ENCODE results near the gene PIP5KL1.

PIP5KL1 gene

DNA sequence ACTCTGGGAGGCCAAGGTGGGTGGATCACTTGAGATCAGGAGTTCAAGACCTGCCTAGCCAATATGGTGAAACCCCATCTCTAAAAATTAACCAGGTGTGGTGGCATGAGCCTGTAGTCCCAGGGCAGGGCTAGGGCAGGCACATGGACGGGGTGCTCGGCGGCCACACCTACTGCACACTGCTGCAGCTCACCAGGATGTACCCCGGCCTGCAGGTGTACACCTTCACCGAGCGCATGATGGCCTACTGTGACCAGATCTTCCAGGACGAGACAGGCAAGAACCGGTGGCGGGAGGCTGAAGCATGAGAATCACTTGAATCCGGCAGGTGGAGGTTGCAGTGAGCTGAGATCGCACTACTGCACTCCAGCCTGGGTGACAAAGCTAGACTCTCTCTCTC is 16.9 kb downstream of the PIP5KL1 start:
- no peak for DNase-seq (ENCODE audit: low read depth, low spot score)

DNA sequence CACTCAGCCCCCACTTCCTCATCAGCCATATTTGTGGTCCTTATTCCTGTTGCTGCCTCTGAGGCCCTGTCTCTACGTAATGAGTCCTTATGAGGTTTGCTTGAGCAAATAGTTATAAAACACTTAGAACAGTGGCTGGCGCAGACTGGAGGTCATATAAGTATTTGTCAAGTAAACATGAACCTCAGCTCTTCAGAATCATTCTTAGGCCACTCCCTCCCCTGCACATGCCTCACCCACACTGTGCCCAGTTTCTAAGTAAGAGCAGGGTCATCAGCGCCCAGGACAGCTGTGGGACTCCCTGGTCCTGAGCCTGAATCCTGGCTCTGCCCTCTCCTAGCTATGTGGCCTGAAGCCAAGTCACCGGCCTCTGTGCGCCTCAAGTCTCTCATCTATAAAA is 17.7 kb downstream of the PIP5KL1 start:
- no peak for DNase-seq (ENCODE audit: low read depth, low spot score)

DNA sequence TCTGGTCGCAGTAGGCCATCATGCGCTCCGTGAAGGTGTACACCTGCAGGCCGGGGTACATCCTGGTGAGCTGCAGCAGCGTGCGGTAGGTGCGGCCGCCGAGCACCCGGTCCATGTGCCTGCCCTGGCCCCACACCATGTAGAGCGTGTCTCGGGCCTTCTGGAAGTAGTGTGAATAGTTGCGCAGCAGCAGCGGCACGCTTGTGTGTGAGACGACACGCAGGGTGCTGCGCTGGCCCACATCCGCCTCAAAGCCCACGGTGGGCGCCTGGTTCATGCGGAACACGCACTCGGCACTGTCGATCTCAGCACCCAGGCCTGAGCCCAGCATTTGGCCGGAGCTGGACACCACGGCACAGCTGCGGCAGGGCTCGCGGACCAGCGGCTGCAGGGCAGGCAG is 18.3 kb downstream of the PIP5KL1 start:
- DNase-seq (ENCODE audit: low read depth, low spot score) = no peak

DNA sequence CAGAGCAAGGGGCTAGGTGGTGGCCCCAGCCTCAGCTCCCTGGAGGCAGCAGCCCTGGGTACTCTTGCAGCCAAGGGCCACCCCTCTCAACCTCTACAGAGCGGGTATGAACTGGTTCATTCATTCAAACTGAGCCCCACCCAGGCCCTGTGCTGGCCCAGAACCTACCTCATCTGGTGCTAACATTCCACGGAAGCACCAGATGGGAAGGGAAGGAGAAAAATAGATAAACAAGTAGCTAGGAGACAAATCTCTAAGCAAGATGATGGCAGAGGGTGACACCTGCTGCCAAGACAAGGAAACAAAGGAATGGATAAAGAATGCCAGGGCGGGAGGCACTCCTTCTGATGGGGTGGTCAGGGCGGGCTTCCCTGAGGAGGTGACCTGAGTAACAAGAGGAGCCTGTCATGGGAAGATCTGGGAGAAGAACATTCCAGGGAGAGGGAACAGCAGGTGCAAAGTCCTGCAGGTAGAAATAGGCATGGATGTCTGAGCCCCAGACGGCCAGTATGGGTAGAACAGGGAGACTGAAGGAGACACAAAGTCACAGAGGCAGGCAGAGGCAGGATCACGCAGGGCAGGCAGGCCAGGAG is 19.9 kb downstream of the PIP5KL1 start:
- DNase-seq (ENCODE audit: low read depth, low spot score) = no peak

DNA sequence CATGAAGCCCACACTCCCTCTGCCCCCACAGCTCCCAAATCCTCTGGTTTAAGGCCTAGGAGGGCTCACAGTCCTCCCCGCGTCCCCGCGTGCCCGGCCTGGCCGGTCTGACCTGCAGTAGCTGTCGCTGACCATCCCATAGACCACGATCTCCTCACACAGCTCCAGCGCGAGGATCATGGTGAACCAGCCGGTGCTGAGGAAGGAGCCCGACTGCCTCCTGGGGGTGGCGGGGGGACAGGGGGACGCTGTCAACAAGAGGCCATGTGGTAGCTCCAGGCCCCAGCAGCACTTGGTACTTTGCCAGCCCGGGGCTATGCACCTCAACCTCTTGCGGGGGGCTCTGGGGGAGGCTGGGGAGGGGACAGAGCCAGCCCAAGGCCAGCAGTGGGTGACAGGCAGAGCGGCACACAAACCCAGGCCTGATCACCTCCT is 20.7 kb downstream of the PIP5KL1 start:
- DNase-seq (ENCODE audit: low read depth, low spot score) = no peak

DNA sequence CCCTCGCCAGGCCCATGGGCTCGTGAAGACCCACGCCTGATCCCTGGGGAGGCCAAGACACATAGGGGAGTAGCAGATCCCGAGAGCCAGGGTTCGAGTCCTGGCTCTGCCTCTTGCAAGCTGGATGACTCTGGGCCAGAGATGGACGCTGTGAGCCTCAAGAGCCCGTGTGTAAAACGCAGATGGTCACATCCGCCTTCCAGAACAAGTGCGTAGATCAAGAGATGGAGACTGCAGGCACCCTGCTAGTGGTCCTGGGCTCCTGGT is 22.0 kb downstream of the PIP5KL1 start:
- DNase-seq (ENCODE audit: low read depth, low spot score) = no peak

DNA sequence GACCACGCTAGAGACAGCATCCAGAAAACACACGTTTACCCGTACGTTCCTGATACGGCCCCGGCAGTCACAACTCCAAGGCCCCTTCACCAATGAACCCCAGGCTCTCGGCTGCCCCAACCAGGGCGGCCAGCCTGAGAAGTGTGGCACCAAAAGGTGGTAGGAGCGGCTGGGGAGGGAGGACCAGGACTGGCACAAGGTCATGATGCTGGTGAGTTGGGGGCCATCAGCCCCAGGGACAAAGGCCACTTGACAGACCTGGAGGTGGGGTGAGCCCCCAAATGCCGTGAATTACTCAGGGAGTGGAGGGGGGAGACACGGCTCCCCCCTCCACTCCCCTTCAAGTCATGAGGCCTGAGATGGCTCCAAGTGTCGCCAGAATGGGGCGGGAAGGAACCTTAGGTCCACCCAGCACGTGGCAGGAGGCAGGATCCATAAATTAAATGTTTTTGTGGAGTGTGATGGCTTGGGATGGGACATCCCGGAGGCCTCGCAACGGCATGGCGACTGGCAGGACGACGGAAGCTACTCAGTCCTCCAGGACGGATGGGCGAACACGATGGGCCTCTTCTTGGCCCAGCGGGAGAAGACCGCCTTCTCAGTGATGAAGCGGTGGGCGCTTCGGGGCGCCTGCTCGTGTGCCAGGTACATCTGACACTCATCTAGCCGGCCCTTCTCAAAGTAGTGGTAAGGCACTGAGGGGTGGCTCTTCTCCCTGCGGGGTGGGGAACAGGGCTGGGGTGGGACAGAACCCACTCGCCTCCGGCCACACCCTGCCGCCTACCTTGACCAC is 22.5 kb downstream of the PIP5KL1 start:
- no peak for DNase-seq (ENCODE audit: low read depth, low spot score)

DNA sequence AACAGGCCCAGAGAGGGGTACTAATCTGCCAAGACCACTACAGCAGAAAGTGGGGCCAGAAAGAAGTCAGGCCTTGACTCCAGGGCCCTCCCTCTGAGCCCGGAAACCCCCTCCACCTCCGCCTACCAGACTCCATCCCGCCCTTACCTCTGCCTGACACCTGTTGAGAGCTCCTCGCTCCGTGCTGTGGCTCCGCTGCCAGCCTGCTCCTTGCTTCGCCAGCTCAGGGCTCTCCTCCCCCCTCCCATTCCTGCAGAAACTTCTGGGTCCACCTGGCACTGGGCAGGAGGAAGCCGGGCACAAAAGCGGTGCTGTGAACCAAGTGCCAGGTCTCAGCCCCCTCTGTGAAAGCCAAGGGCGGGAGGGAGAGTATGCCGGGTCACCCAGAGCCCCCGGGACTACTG is 24.8 kb downstream of the PIP5KL1 start:
- DNase-seq (ENCODE audit: low read depth, low spot score) = no peak

DNA sequence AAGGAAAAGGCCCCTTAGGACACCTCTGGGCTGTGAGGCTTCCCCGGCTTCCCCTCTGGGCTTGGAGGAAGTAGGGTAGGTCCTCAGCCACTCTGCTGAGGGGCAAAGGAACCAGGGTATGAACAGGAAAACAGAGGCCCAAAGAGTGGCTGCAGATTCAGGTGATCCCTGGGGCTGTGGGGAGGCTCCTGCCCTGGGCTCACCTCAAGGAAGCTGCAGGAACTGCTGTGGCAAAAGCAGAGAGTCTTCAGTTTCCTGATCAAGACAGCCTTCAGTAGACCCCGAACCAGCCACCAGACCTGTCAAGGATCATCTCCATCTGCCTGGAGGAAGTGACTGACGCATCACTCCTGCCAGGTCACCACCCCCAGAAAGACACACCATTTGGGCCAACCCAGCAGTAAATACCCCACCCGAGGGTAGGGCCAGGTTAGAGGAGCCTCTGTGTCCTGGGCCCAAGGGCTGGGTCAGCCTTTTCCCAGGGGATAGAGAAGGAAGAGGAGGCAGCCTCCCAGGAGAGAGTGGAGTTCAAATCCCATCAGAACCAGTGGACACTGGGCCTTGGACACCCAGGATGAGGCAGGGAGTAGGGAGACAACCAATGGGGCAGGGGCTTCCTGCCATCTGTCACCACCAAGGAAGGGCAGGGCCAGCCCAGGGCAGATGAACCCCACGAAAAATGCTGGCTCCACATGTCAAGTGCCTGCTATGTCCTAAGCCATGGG is 25.4 kb downstream of the PIP5KL1 start:
- no peak for DNase-seq (ENCODE audit: low read depth, low spot score)

DNA sequence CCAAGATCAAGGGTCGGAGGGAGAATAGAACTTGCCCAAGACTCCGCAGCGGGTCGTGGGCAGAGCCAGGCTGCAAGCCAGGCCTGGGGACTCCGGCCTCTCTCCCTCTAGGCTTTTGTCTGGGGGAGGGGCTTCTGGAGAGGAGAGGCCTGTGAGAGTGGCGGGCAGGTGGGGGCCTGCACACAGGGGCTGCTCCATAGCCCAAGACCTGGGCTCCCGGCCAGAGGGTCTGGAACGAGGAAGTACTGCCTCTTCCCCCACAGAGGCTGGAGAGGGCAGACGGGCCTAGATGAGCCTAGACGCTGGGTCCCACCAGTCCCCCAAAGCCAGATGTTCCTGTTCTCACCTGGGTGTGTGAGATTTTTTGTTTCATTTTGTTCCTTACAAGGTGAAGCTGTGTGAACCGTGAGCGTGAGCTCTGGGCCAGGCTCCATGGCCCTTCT is 26.0 kb downstream of the PIP5KL1 start:
- no peak for DNase-seq (ENCODE audit: low read depth, low spot score)

DNA sequence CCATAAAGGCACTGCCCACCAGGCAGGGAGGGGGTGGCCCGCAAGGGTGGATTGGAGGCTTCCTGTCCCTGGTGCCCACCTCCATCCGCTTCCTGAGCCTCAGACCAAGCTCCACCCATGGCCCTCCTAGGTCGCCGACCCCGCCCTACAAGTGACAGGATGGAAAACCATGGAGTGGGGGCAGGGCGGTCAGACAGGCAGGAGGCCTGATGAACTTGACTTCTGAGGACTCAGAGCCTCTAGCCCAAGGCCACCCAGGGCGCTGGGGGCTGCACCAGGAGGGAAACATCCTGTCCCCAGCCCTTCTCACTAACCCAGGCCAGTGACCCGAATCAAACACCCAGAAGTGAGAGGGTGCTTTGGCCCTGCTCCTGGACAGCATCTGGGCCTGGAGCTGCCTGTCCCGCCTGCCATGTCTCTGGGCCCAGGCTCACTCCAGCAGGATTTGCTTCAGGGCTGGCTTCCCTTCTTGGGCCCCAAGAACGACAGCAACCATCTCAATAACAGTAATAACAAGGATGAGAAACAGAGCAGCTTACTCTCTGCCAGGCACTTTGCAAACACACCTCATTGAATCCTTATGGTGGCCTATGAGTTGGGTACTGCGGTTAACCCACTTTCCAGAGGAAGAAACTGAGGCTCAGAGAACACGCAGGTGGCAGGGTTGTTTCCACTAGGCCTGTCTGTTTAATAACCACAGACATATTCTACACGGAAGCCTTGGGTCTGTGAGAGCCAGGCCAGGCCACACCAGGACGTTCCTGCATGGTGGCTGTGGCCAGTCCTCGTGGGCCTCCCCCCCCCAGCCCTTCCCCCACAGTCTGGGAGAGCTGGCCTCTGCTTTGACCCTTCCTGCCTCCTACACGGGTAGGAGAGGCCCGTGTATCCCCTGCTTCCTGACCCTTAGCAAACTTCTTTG is 26.8 kb downstream of the PIP5KL1 start:
- no peak for DNase-seq (ENCODE audit: low read depth, low spot score)

DNA sequence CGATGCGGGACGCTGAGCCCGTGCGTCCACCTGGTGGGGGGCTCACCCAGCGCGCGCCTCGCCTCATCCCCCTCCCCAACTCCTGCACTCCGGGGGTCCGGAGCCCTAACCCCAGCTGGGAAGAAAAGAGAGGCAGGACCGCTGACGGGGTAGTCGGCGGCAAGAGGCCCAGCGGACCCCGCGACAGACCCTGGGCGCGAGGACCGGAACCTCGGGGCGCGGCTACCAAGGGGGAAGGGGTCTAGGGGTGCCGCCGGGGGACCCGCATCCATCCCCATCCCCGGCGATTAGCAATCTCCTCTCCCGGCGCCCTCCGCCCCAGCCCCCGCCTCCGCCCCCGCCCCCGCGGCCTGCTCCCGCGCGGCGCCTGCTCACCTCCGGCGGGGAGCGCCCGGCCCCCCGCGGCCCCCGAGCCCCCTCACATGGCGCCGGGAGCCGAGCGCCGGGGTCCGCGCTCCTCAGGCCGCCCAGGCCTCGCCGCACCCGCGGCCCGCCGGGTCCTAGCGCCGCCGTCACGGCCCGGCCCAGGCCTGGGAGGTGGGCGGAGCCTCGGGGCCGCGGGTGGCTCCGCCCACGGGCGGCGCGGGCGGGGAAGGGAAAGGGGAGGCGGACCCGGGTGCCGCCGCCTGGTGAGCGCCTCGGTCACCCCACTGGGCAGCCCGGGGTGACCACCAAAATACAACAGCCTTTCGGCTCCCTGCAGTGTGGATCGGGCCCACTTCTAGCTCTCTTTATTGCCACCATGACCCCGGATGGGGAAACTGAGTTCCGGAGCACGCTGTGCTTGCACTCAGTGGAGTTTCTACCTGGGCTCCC is 31.2 kb downstream of the PIP5KL1 start, which contains the start of gene ST6GALNAC6:
Gene ST6GALNAC6 (minus strand): TSS at position 476 of the 816 bp plus-strand sequence. CDS start 1,622 bp downstream, outside the sequence.
- no peak for DNase-seq (ENCODE audit: low read depth, low spot score)

DNA sequence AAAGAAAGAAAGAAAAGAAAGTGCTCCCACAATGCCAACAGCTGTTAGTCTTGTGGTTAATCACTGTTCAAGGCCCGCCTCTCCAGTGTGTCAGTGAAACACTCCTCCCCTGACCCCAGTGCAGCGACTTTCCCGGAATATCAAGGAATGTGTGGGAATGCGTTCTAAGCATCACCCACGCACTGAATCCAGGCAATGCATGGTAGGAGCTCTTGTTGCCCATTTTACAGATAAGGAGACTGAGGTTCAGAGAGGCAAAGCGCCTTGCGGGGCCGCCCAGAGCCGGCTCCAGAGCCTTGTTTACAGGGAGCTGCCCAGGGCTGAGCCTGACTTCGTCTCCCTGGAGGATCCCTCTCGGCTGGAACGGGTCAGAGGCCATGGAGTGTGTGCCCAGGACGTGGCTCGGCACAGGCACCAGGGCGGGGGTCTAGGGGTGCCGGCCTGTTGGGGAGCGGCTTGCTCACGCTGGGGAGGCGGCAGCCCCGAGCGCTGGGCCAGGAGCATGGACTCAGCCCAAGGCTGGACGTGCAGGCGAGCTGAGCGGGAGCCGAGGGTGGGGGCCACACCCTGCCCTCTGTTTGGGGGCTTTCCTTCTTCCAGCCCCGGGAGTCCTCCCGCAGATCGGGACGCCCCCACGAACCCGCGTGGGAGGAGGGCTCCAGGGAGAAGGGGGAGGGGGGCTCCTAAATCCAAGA is 32.0 kb downstream of the PIP5KL1 start:
- DNase-seq (ENCODE audit: low read depth, low spot score) = no peak

DNA sequence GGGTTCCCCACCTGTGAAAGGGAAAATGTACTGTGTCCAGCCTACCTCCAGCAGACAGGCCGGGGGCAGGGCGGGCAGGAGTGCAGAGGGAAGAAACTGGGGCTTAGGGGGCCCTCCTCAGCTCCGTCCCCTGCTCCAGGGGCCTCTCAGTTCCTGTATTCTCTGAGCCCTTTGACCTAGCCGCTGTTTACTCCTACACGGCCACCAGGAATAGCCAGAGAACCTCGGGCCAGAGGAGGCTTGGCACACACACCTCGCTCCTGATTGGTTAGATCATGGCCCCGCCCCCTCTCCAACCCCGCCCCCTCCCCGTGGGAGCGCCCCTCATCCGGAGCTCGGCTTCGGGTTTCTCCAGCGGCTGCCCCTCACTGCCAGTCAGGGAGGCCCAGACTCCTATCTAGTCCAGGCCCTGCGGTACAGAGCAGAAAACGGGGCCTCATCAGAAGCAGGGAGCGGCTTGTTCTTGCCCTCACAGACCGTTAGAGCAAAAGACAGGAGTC is 33.3 kb downstream of the PIP5KL1 start:
- no peak for DNase-seq (ENCODE audit: low read depth, low spot score)

DNA sequence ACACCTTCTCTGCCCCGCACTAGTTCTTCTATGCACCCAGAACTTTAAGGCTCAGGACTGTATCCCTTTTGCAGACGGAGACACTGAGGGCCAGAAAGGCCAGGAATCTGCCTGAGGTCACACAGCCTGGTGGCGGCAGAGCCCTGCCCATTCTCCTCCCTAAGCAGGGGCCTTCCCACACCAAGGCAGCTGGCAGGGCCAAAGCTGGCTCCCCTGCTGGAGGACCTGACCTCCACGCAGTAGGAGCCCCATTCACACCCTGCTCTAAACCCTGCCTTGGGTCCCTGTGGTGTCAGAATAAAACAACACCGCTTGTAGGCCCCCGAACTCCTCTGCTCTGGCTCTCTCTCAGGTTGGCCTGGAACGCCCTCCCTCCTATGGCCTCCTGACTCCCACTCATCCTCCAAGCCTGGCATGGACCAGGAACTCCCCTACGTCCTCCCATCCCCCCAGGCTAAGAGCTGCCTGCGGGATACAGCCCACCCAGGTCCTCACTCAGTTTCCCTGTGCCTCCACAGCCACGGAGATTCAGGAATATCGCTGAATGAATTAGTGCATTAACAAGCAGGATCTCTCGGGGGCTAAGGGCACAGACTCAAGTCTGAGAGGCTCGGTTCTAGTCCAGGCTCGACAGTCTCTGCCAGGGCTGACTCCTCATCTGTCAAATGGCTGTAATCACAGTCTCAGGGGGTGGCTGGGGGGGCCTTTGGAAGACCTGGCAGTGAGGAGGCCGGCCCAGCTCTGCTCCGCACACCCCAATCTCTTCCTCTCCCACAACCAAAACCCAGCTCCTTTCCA is 34.0 kb downstream of the PIP5KL1 start:
- DNase-seq (ENCODE audit: low read depth, low spot score) = no peak

DNA sequence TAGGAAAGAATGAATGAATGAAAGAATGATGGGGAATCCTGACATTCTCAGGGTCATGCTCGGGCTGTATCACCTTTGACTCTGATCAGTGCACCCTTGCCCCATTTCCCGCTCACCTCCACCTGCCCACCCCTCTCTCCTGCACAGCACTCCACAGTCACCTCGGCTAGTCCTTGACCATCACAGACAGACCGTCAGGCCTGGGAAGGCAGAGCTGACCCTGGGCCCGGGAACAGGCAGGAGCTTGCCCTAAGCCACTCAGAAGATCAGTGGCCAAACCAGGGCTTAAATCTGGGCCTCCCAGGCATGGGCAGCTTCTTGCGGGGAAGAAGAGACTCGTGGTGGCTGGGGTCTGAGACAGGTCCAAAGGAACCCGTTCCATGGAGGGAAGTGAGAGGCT is 34.8 kb downstream of the PIP5KL1 start:
- no peak for DNase-seq (ENCODE audit: low read depth, low spot score)

DNA sequence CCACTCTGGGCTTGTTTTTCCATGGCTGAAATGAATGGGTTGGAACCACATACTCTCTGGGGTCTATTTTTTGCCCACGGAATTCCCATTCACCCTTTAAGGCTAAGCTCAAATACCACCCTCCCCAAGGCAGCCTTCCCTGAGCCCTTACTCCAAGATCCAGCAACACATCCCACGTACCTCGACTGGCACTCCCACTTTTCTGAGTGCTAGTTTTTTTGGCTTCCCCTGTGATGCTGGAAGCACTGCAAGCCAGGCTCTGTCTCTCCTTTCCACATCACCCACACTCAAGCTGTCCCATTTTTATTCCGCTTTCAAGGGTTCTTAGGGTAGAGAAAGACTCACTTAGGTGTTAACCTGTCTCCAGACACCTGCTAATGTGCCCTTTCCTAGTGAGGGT is 37.2 kb downstream of the PIP5KL1 start:
- no peak for DNase-seq (ENCODE audit: low read depth, low spot score)

DNA sequence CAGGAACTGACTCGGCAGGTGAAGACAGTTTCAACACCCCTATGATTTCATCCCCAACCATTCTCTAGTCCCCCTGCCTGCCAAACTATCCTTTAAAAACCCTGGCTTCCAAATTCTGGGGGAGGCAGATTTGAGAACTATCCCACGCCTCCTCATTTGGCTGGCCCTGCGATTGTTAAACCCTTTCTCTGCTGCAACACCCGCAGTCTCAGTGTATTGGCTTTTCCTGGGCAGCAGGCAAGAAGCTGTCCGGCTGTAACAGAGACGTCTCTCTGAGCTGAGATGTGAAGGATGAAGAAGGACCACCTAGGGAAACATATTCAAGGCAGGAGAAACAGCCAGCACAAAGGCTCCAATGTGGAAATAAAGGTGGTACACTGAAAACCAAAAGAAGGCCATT is 37.7 kb downstream of the PIP5KL1 start:
- no peak for DNase-seq (ENCODE audit: low read depth, low spot score)

DNA sequence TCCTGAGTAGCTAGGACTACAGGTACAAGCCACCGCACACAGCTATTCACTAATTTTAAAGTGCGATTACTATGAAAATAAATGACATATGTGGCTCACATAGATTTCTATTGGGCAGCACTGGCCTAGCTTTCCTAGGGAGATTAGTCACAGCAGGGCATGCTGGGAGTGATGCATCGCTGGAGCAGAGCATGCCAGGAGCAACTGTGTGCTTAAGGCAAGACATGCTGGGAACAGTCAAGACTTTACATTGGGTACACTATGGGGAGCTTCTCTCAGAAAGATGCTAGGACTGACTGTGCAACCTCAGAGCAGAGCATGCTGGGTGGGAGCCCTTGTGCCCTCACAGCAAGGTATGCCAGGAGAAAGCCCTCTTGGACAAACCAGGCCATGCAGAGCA is 40.5 kb downstream of the PIP5KL1 start:
- no peak for DNase-seq (ENCODE audit: low read depth, low spot score)

Data from smooth muscle cell of the brain vasculature (primary cell).